HG02852 (cell line): ENCODE results near the gene MRPL40.
A peak's percentile ranks its signal among the peaks of the same experiment; 100 is the strongest.
"Not testable (repeated sequence)": the region's sequence is repeated elsewhere in the genome, so short reads cannot be mapped to it uniquely, and the experiment has no call there.

Experiments used
- ATAC-seq: cut with Tn5 transposase; IDR thresholded peaks from one replicate; pipeline ENCODE4 v1.9.1; 2021; ENCODE audit warnings: mild to moderate bottlenecking, moderate library complexity; ENCODE audit not compliant: unreplicated experiment

Gene MRPL40

DNA sequence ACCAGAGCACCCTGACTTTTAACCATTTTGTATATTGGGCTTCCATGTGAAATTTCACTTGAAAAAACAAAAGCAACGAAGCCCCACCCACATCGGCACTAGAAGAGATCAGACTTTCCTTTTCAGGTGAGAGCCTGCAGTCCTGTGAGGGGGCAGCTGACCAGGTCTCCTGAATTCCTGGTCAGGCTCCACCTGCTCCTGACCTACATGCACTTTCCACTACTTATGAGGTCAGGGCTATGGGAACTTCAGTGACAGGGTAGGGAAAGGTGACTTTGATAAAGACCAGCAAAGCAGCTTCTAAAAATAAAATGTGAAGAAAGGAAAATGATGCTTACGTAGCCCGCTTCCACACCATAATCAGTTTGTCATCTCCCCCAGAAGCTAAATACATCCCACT is 25.5 kb upstream of the MRPL40 start:
- no peak for ATAC-seq

GRCh38 chr22:19407649-19408606 is 24.4 kb upstream of the MRPL40 start:
- no peak for ATAC-seq

DNA sequence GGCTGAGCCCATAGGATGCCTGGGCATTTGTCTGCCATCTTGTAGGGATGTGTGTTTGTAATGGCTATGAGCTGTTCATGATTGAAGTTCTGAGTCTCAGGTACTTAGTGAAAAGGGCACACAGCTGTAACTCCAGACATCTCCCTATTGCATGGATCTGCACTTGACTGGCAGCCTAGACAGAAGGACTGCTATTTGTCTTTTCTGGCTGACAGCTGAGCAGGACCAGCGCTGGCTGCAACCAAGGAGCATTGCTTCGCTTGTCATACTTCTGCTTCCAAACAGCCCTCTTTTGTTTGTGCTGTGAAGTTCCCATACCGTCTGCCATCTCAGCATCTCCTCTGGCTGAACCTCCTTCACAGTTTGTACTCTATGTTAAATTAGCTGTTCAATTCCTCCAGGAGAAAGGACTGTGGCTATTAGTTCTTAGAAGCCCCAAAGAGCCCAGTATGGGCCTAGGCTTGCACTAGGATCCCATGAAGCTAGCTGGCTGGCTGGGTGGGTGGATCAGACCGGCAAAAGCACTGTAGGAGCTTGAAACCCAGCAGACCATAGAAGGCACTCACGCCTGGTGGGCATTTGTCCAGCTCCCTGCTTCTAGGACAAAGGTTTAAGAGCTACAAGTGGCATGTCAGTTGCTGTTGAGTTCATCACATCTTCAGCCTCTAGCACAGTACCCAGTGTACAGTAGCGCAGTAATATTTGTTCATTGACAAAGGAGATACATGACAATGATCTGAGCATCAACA is 21.2 kb upstream of the MRPL40 start:
- no peak for ATAC-seq

- ATAC-seq, result no peak
These were observed 20.7 kb upstream of the MRPL40 start for GRCh38 chr22:19411690-19412045.

DNA sequence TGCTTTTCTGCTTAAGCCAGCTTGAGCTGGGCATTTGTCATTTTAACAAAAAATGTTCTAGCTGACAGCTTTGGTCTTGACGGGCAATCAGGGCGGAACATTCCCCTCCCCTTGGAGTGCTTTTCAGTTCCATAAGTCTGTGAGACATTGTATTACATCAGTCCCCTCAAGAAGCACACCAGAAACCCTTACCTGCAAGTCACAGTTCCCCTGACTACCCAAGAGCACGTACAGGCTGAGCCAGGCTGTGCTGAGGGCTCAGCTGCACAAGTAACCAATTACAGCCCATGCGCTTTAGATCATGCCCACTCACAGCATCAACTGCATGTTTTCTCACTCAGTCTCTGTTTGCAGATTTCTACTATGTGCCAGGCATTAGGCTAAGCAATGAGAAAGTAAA is 19.9 kb upstream of the MRPL40 start:
- no peak for ATAC-seq

GRCh38 chr22:19412923-19413322 is 19.4 kb upstream of the MRPL40 start:
- no peak for ATAC-seq

- no peak for ATAC-seq
These were observed 13.3 kb upstream of the MRPL40 start for GRCh38 chr22:19419086-19419463.

- no peak for ATAC-seq
These were observed 12.7 kb upstream of the MRPL40 start for GRCh38 chr22:19419464-19420178.

DNA sequence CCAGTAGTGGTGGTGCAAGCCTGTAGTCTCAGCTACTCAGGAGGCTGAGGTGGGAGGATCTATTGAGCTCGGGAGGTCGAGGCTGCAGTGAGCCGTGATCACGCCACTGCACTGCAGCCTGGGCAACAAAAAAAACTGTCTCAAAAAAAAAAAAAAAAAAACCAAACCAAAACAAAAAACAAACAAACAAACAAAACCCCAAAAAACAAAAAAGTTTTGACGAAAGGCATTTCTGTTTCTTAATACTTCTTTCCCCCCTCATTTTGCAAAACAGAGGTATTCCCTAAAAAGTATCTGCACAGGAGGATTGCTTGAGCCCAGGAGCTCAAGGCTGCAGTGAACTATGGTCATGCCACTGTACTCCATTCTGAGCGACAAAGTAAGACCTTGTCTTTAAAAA is 12.0 kb upstream of the MRPL40 start:
- no peak for ATAC-seq

DNA sequence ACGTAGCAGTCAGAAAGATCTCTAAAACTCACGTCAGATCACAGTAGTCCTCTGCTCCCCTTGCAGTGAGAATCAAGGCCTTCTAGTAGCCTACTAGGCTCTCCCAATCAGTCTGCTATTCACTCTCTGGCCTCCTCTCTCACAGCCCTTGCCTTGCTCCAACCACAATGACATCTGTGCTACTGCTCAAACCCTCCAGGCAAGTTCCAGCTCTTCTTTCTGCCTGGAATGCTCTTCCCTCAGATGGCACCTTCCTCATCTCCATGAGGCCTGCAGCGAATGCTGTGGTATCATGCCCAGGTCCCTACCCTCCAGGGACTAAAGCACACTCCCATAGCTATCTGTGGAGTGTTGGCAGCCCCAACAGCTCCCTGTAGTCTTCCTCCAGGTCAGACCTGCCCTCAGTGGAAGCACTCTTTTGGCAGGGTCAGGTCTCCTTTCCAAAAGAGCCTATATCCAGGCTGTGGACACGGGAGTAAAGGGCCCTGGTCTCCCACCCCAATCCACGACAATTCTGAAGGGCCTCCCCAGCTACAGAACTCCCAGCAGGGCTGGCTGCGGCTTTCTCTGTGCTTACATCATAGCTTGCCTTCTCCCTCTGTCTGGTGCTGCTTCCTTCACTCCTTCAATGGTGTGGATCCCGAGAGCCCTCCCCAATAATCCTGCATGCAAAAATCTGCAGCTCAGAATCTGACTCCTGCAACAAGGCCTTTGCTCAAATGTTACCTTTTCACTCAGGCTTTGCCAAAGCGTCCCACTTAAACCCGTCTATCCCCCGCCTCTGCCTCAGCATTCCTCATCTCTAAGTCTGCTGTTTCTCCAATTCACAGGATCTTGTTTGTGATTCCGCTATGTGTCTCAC is 9.7 kb upstream of the MRPL40 start:
- no peak for ATAC-seq

GRCh38 chr22:19424186-19424500 is 8.2 kb upstream of the MRPL40 start:
- ATAC-seq, result no peak

GRCh38 chr22:19429950-19430889 is 2.1 kb upstream of the MRPL40 start:
- ATAC-seq, result no peak

DNA sequence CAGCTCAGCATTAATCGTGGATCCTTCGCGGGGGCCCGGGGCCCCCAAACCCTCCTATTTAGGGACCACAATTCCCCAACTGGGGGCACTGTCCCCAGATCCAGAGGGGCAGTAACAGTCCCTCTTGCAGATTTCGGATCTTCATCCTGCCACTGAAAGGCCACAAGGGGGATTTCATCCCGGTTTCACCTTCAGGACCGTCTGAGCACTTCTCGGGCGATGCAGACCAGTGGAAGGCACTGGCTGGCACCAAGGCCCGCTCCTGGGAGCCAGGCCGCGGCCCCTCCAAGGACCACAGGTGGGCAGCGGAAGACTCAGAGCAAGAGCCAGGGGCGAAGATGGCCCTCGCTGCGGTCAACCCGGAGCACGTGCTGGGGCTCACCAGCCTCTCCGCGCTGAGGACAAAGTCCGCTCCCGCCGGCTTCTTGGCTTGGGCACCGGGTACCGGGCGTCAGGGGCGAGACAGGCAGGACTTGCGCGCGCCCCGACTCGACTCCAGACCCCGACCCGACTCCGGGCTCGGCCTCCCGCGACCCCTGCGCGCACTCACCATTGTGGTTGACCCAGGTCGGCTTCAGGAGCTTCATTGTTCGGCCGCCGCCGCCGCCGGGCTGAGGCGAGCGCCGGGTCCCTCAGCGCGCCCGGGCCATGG is 1.3 kb upstream of the MRPL40 start:
- ATAC-seq, result no peak

DNA sequence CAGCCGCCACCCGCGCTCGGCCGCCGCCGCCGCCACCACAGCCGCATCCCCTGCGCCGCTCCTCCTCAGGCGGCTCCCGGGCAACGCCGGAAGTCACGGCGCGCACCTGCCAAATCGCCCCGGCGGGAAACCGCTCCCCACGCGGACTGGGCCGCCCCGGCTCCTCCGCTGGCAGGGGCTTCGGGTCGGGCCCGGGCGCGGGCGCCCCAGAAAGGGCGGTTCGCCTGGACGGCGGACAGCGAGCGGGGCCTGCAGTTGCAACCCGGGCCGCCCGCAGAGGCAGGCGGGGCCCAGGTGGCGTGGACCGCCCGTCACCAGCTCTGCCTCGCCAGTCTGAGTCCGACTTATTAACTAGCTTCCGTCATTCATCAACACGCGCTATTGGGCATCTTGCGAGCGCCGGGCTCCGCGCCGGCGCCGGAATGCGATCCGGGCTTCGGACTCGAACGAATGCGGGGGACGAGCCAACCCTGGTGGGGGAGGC is 654 bp upstream of the MRPL40 start, which contains the start of gene HIRA:
HIRA (minus strand) TSS at position 85 of the 484 bp plus-strand sequence. CDS start 257 bp downstream, outside the sequence.
- peak; percentile 54 for ATAC-seq

DNA sequence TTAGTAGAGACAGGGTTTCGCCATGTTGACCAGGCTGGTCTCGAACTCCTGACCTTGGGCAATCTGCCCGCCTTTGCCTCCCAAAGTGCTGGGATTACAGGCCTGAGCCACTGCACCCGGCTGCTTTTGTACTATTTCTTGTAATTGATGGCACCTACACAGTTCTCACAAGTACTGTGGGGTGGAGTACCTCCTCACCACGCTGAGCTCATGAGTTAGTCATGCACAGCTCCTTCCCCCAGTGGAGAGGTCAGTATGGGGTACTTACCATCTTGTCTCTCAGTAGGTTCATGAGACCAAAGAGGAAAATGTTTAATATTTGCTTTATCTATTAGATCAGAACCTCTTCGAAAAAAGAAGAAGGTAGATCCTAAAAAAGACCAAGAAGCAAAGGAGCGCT is 2.1 kb downstream of the MRPL40 start:
- no peak for ATAC-seq

DNA sequence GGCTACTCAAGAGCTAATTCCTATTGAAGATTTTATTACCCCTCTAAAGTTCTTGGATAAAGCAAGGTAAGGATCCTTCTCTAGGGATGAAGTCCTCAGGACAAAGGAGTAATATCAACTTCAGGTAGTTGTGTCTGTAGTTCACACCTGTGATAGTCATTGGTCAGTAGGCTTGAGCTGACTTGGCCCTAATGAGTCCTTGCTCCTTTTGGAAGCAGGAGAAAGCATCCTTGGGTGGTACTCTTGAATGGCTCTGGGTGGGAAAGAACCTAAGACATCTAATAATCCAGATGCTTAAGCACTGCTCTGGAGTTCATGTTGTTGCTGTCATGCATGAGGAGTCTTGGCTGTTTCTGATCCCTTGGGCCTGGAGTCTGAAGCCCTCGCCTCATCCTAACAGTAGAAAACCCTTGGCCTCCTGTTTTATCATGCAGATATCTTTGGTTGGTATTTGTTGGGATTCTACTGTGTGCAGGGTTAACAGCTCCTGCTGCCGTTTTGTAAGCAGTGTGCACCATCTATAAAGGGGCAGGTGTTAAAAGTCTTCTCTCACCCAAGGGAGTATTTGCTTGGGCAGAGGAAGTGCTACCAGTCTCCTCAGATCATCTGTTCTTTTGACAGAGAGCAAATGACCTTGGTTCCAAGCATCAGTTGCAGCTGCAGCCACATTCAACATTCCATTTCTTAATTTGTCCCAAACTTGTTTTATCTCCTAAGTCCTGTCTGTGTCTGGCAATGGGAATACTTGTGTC is 2.7 kb downstream of the MRPL40 start:
- ATAC-seq, result no peak

- not testable (repeated sequence) for ATAC-seq
These were observed 4.3 kb downstream of the MRPL40 start for GRCh38 chr22:19436444-19437161.
